Measurements from ENCODE around the gene APLNR. TPM values are rescaled to one million over a fixed set of nuclear protein-coding genes. Genes with fewer than 3 reads are reported as not detected.
A peak's percentile ranks its signal among the peaks of the same experiment; 100 is the strongest.

Gene APLNR
- polyA plus RNA-seq, 1 donor from 2014 or later = not detected

- Mint-ChIP-seq H3K27me3 (peaks cover 26% of the 10 kb centered on the region), H3K36me3 (no peaks in the 10 kb centered on the region), H3K9me3 (peaks cover 0 to 2% (median 0%) of the 10 kb centered on the region in 3 donors), H3K4me3 (no peak overlapping the region), H3K27ac (no peak overlapping the region), H3K4me1 (no peaks in the 10 kb centered on the region)
These were observed 2.3 kb upstream of the APLNR start for GRCh38 chr11:57239348-57239747.

- Mint-ChIP-seq H3K27ac (no peak overlapping the region), H3K9me3 (peaks cover 0 to 5% (median 0%) of the 10 kb centered on the region in 3 donors), H3K4me1 (peaks cover 0 to 3% (median 0%) of the 10 kb centered on the region in 3 donors), H3K4me3 (peak overlapping the region in 1 of 4 donors; percentile 52), H3K36me3 (no peaks in the 10 kb centered on the region), H3K27me3 (peaks cover 48% of the 10 kb centered on the region)
These were observed 1.0 kb downstream of the APLNR start for GRCh38 chr11:57235761-57236703.

GRCh38 chr11:57233702-57234101 is 3.3 kb downstream of the APLNR start:
- H3K4me3 Mint-ChIP-seq = no peak overlapping the region
- peaks cover 0 to 2% (median 0%) of the 10 kb centered on the region in 3 donors for H3K9me3 Mint-ChIP-seq
- H3K4me1 Mint-ChIP-seq = peaks cover 0 to 3% (median 0%) of the 10 kb centered on the region in 3 donors
- H3K36me3 Mint-ChIP-seq = no peaks in the 10 kb centered on the region
- H3K27me3 Mint-ChIP-seq = peaks cover 51% of the 10 kb centered on the region
- no peak overlapping the region for H3K27ac Mint-ChIP-seq

- H3K4me1 Mint-ChIP-seq = peaks cover 0 to 3% (median 0%) of the 10 kb centered on the region in 3 donors
- peaks cover 0 to 2% (median 0%) of the 10 kb centered on the region in 3 donors for H3K9me3 Mint-ChIP-seq
- peaks cover 39% of the 10 kb centered on the region for H3K27me3 Mint-ChIP-seq
- no peak overlapping the region for H3K27ac Mint-ChIP-seq
- H3K36me3 Mint-ChIP-seq = no peaks in the 10 kb centered on the region
- H3K4me3 Mint-ChIP-seq = peak overlapping the region in 1 of 4 donors; percentile 63
These were observed 5.4 kb downstream of the APLNR start for GRCh38 chr11:57231539-57232253.

- Mint-ChIP-seq H3K36me3 (no peaks in the 10 kb centered on the region), H3K27me3 (peaks cover 33% of the 10 kb centered on the region), H3K27ac (no peak overlapping the region), H3K4me1 (peaks cover 0 to 3% (median 0%) of the 10 kb centered on the region in 3 donors), H3K9me3 (peaks cover 0 to 2% (median 0%) of the 10 kb centered on the region in 3 donors), H3K4me3 (no peak overlapping the region)
These were observed 6.1 kb downstream of the APLNR start for GRCh38 chr11:57230791-57231538.

- peaks cover 0 to 2% (median 0%) of the 10 kb centered on the region in 3 donors for H3K9me3 Mint-ChIP-seq
- H3K27ac Mint-ChIP-seq = no peak overlapping the region
- no peaks in the 10 kb centered on the region for H3K36me3 Mint-ChIP-seq
- peaks cover 30% of the 10 kb centered on the region for H3K27me3 Mint-ChIP-seq
- peaks cover 0 to 3% (median 0%) of the 10 kb centered on the region in 3 donors for H3K4me1 Mint-ChIP-seq
- H3K4me3 Mint-ChIP-seq = no peak overlapping the region
These were observed 6.7 kb downstream of the APLNR start for GRCh38 chr11:57230316-57230715.

GRCh38 chr11:57228600-57228999 is 8.4 kb downstream of the APLNR start:
- H3K4me3 Mint-ChIP-seq = no peak overlapping the region
- no peaks in the 10 kb centered on the region for H3K36me3 Mint-ChIP-seq
- peaks cover 0 to 3% (median 0%) of the 10 kb centered on the region in 3 donors for H3K4me1 Mint-ChIP-seq
- H3K9me3 Mint-ChIP-seq = peaks cover 0 to 2% (median 0%) of the 10 kb centered on the region in 3 donors
- no peak overlapping the region for H3K27ac Mint-ChIP-seq
- H3K27me3 Mint-ChIP-seq = peaks cover 26% of the 10 kb centered on the region

- Mint-ChIP-seq H3K36me3 (no peaks in the 10 kb centered on the region), H3K27ac (no peak overlapping the region), H3K4me3 (no peak overlapping the region), H3K9me3 (no peaks in the 10 kb centered on the region), H3K27me3 (peaks cover 3% of the 10 kb centered on the region), H3K4me1 (no peaks in the 10 kb centered on the region)
These were observed 12.5 kb downstream of the APLNR start for GRCh38 chr11:57224537-57224936.

GRCh38 chr11:57224128-57224527 is 12.9 kb downstream of the APLNR start:
- H3K36me3 Mint-ChIP-seq = no peaks in the 10 kb centered on the region
- H3K27me3 Mint-ChIP-seq = peaks cover 3% of the 10 kb centered on the region
- H3K4me1 Mint-ChIP-seq = no peaks in the 10 kb centered on the region
- no peak overlapping the region for H3K27ac Mint-ChIP-seq
- H3K4me3 Mint-ChIP-seq = no peak overlapping the region
- H3K9me3 Mint-ChIP-seq = no peaks in the 10 kb centered on the region

GRCh38 chr11:57223601-57224000 is 13.4 kb downstream of the APLNR start:
- Mint-ChIP-seq H3K36me3 (no peaks in the 10 kb centered on the region), H3K27ac (no peak overlapping the region), H3K4me3 (no peak overlapping the region), H3K4me1 (no peaks in the 10 kb centered on the region), H3K9me3 (no peaks in the 10 kb centered on the region), H3K27me3 (peaks cover 3% of the 10 kb centered on the region)

- peaks cover 5% of the 10 kb centered on the region for H3K27me3 Mint-ChIP-seq
- H3K4me3 Mint-ChIP-seq = no peak overlapping the region
- H3K4me1 Mint-ChIP-seq = no peaks in the 10 kb centered on the region
- H3K36me3 Mint-ChIP-seq = peaks cover 2% of the 10 kb centered on the region
- no peaks in the 10 kb centered on the region for H3K9me3 Mint-ChIP-seq
- H3K27ac Mint-ChIP-seq = no peak overlapping the region
These were observed 14.8 kb downstream of the APLNR start for GRCh38 chr11:57222239-57222638.

- peak overlapping the region in 1 of 3 donors; percentile 3 for H3K27ac Mint-ChIP-seq
- no peaks in the 10 kb centered on the region for H3K4me1 Mint-ChIP-seq
- peaks cover 2% of the 10 kb centered on the region for H3K36me3 Mint-ChIP-seq
- H3K27me3 Mint-ChIP-seq = peaks cover 2% of the 10 kb centered on the region
- H3K9me3 Mint-ChIP-seq = no peaks in the 10 kb centered on the region
- H3K4me3 Mint-ChIP-seq = no peak overlapping the region
These were observed 17.9 kb downstream of the APLNR start for GRCh38 chr11:57219021-57219627.

- no peak overlapping the region for H3K4me3 Mint-ChIP-seq
- H3K27me3 Mint-ChIP-seq = peaks cover 2% of the 10 kb centered on the region
- H3K36me3 Mint-ChIP-seq = peaks cover 2% of the 10 kb centered on the region
- H3K27ac Mint-ChIP-seq = no peak overlapping the region
- no peaks in the 10 kb centered on the region for H3K4me1 Mint-ChIP-seq
- no peaks in the 10 kb centered on the region for H3K9me3 Mint-ChIP-seq
These were observed 20.0 kb downstream of the APLNR start for GRCh38 chr11:57217053-57217452.

- H3K36me3 Mint-ChIP-seq = peaks cover 2% of the 10 kb centered on the region
- H3K4me1 Mint-ChIP-seq = no peaks in the 10 kb centered on the region
- no peak overlapping the region for H3K4me3 Mint-ChIP-seq
- peaks cover 2% of the 10 kb centered on the region for H3K27me3 Mint-ChIP-seq
- H3K27ac Mint-ChIP-seq = no peak overlapping the region
- H3K9me3 Mint-ChIP-seq = no peaks in the 10 kb centered on the region
These were observed 20.6 kb downstream of the APLNR start for GRCh38 chr11:57216463-57216862.

Measured in IgD-negative memory B cell (primary cell).